ENCODE results near the gene ATG9B. TPM values are rescaled to one million over a fixed set of nuclear protein-coding genes. Genes with fewer than 3 reads are reported as not detected.

The ATG9B gene
- total and polyA plus RNA-seq, 2 of the 13 experiments (the other 11 are each of a cell fraction or from before 2014, with no cell fraction given): 0.24 TPM; not detected in 1

- TF ChIP-seq ZNF280D (CRISPR knock-in tag; IDR thresholded peaks at IDR 0.05) (no peak), NFE2 (CRISPR knock-in tag; IDR thresholded peaks at IDR 0.05) (no peak), ATF3 (CRISPR knock-in tag; IDR thresholded peaks at IDR 0.05) (no peak), ZFP36L1 (CRISPR knock-in tag; IDR thresholded peaks at IDR 0.05) (no peak), RNF219 (CRISPR knock-in tag; IDR thresholded peaks at IDR 0.05) (no peak; the same call in 1 of the 2 replicates), EP300 (IDR thresholded peaks at IDR 0.05; ENCODE audit: low read depth in 2 of 2, low read length in 2 of 2) (no peak), EP300 (CRISPR knock-in tag; IDR thresholded peaks at IDR 0.05; ENCODE audit: borderline replicate concordance) (no peak), SRF (IDR thresholded peaks at IDR 0.05; ENCODE audit: low read depth, low read length) (no peak), MAX (IDR thresholded peaks at IDR 0.05) (0 out of 2 replicates have a peak, but pooled peaks have one; percentile 2), STAT6 (CRISPR knock-in tag; IDR thresholded peaks at IDR 0.05; ENCODE audit: borderline replicate concordance) (no peak), ZNF776 (CRISPR knock-in tag; IDR thresholded peaks at IDR 0.05) (no peak), SMAD1 (CRISPR knock-in tag; IDR thresholded peaks at IDR 0.05; ENCODE audit: borderline replicate concordance, low read depth) (no peak), KLF12 (CRISPR knock-in tag; IDR thresholded peaks at IDR 0.05; ENCODE audit: borderline replicate concordance) (no peak), ZNF460 (CRISPR knock-in tag; IDR thresholded peaks at IDR 0.05; ENCODE audit: borderline replicate concordance) (no peak), FOXP4 (CRISPR knock-in tag; IDR thresholded peaks at IDR 0.05) (0 out of 2 replicates have a peak, but pooled peaks have one; percentile 30), MXD1 (CRISPR knock-in tag; IDR thresholded peaks at IDR 0.05) (no peak), KDM4B (CRISPR knock-in tag; IDR thresholded peaks at IDR 0.05) (no peak), HOXA3 (CRISPR knock-in tag; IDR thresholded peaks at IDR 0.05) (no peak; the same call in 1 of the 2 replicates)
These were observed 34.6 kb upstream of the ATG9B start (continued) for GRCh38 chr7:151058781-151059366.
